Measurements from ENCODE around the gene AATK. TPM values are rescaled to one million over a fixed set of nuclear protein-coding genes. Genes with fewer than 3 reads are reported as not detected.

Gene AATK
- total and polyA plus RNA-seq, 3 experiments from 2014 or later = 0.29 to 0.55 TPM; not detected in 1

DNA sequence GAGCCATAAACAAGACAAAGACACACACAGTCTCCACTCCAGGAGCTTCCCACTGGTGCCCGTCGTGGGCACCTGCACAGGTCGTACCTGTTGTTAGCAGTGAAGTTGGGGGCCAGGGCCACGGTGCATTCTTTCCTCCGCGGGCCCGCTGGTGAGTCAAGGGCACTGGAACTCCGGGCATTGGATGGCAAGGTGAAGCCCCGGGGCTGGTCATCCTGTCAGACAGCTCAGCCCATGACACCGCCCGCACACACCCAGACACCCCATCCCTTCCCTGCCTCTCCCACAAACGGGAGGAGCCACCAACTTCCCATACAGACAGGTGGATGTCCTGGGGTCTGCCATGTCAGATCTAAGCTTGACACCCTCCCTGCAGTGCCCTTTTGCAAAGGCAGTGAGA lies 40.6 kb upstream of the AATK start:
- Mint-ChIP-seq H3K4me3 (no peak overlapping the region), H3K4me1 (no peaks in the 10 kb centered on the region), H3K27ac (peak overlapping the region in 1 of 8 donors; percentile 57), H3K36me3 (peaks cover 0 to 10% (median 0%) of the 10 kb centered on the region in 3 donors), H3K9me3 (no peaks in the 10 kb centered on the region), H3K27me3 (no peaks in the 10 kb centered on the region)
- H3K27me3 ChIP-seq (ENCODE audit: insufficient read depth, low read length, poor library complexity, severe bottlenecking) = no peaks in the 10 kb centered on the region
- no peaks in the 10 kb centered on the region for H3K4me1 ChIP-seq (ENCODE audit: insufficient read depth, low read length)
- ChIA-PET POLR2A (no interaction called here), CTCF (no interaction called here)
- no peak for DNase-seq
- H3K4me3 ChIP-seq (ENCODE audit: low read length) = no peak overlapping the region
- no peaks in the 10 kb centered on the region for H3K36me3 ChIP-seq (ENCODE audit: insufficient read depth, low read length)
- no peaks in the 10 kb centered on the region for H3K9me3 ChIP-seq (ENCODE audit: low read length)
- no peak overlapping the region for H3K27ac ChIP-seq (ENCODE audit: low read depth, low read length)

DNA sequence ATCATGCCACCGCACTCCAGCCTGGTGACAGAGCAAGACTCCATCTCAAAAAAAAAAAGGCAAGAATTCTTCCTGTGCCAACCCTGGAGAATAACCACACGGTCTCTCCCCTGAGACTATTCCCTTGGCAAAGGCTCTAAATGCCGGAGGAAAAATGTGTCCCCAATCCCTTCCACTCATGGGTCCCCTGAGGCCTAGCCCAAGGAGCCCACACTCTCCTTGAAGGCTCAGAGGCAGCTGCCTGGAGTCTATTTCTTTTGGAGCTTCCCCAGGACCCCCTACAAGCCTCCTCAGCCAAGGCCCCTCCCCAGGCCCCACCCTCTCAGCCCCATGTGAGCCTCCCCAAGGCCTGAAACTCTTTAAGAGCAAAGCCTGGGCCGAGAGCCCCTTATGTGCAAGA lies 40.1 kb upstream of the AATK start:
- ChIA-PET POLR2A (no interaction called here), CTCF (interaction anchor here (1.5 kb wide), 1 partner anchor 17 kb away, joined by 3 read pairs; no protein-coding TSS in a partner anchor)
- H3K9me3 ChIP-seq (ENCODE audit: low read length) = no peaks in the 10 kb centered on the region
- H3K4me3 Mint-ChIP-seq = no peak overlapping the region
- no peaks in the 10 kb centered on the region for H3K4me1 ChIP-seq (ENCODE audit: insufficient read depth, low read length)
- peaks cover 0 to 11% (median 0%) of the 10 kb centered on the region in 3 donors for H3K36me3 Mint-ChIP-seq
- H3K36me3 ChIP-seq (ENCODE audit: insufficient read depth, low read length) = no peaks in the 10 kb centered on the region
- H3K27me3 Mint-ChIP-seq = no peaks in the 10 kb centered on the region
- no peak overlapping the region for H3K4me3 ChIP-seq (ENCODE audit: low read length)
- DNase-seq = no peak
- H3K27ac Mint-ChIP-seq = peak overlapping the region in 1 of 8 donors; percentile 47
- no peak overlapping the region for H3K27ac ChIP-seq (ENCODE audit: low read depth, low read length)
- H3K9me3 Mint-ChIP-seq = no peaks in the 10 kb centered on the region
- H3K27me3 ChIP-seq (ENCODE audit: insufficient read depth, low read length, poor library complexity, severe bottlenecking) = no peaks in the 10 kb centered on the region
- no peaks in the 10 kb centered on the region for H3K4me1 Mint-ChIP-seq

DNA sequence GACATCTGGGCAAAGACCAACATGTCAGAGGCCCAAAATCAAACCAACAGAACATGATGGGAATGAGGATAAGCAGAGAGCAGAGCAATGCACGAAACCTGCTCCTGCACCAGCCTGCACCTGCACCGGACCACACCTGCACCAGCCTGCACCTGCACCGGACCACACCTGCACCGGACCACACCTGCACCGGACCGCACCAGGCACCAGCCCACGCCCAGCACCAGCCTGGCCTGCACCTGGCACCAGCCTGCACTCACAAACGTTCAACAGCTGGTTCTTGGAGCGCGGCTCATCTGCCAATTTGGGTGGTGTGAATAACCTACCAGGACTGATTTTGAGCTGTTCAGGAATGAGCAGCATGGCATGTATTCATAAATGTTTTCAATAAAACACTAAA lies 38.6 kb upstream of the AATK start:
- CTCF ChIA-PET = interaction anchor here (1.5 kb wide), 1 partner anchor 16 kb away, joined by 3 read pairs; no protein-coding TSS in a partner anchor
- no peak overlapping the region for H3K4me3 ChIP-seq (ENCODE audit: low read length)

DNA sequence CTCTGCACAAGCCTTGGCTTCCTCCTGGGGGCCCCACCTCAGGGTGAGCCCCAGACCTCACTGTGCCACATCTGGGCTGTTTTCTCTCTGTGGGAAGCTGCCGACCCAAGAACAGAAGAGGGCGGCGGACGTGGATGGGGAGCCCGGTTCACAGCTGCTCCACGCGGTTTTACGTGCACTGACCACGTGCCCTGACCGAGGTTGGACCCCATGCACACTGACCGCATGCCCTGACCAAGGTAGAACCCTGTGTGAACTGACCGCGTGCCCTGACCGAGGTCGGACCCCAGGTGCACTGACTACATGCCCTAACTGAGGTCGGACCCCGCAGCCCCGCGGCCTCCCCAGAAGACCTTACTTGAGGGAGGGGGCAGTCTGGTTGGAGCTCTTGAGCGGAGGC lies 37.1 kb upstream of the AATK start:
- H3K4me1 Mint-ChIP-seq = no peaks in the 10 kb centered on the region
- POLR2A ChIA-PET = no interaction called here

More for the DNA sequence above, 38.6 kb upstream of the AATK start:
- no peak overlapping the region for H3K27ac Mint-ChIP-seq
- no peak overlapping the region for H3K4me3 Mint-ChIP-seq
- POLR2A ChIA-PET = no interaction called here
- Histone ChIP-seq H3K27ac (ENCODE audit: low read depth, low read length) (no peak overlapping the region), H3K9me3 (ENCODE audit: low read length) (no peaks in the 10 kb centered on the region), H3K27me3 (ENCODE audit: insufficient read depth, low read length, poor library complexity, severe bottlenecking) (no peaks in the 10 kb centered on the region), H3K36me3 (ENCODE audit: insufficient read depth, low read length) (no peaks in the 10 kb centered on the region), H3K4me1 (ENCODE audit: insufficient read depth, low read length) (no peaks in the 10 kb centered on the region)
- H3K27me3 Mint-ChIP-seq = no peaks in the 10 kb centered on the region
- H3K4me1 Mint-ChIP-seq = no peaks in the 10 kb centered on the region
- H3K36me3 Mint-ChIP-seq = peaks cover 0 to 11% (median 4%) of the 10 kb centered on the region in 3 donors
- H3K9me3 Mint-ChIP-seq = no peaks in the 10 kb centered on the region
- DNase-seq = no peak

DNA sequence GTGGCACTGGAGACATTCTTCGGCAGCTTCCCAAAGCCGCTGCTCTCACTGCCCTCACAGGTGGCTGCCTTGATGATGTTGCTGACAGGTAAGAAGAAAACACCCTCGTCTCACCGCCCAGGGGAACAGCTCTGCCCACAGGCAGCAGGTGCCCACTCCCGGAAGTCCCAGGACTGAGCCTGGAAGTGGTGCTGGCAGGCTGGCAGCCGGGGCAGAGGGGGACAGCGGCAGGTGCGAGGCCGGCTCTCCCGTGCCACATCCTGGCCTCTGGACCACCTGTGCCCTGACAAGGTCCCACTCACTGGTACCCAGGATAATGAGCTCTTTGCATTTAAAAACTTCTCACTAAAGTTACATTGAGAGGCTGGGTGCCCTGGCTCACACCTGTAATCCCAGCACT lies 36.3 kb upstream of the AATK start:
- Histone ChIP-seq H3K36me3 (ENCODE audit: insufficient read depth, low read length) (no peaks in the 10 kb centered on the region), H3K4me1 (ENCODE audit: insufficient read depth, low read length) (no peaks in the 10 kb centered on the region), H3K9me3 (ENCODE audit: low read length) (no peaks in the 10 kb centered on the region), H3K4me3 (ENCODE audit: low read length) (no peak overlapping the region), H3K27me3 (ENCODE audit: insufficient read depth, low read length, poor library complexity, severe bottlenecking) (no peaks in the 10 kb centered on the region), H3K27ac (ENCODE audit: low read depth, low read length) (no peak overlapping the region)
- Mint-ChIP-seq H3K27ac (no peak overlapping the region), H3K4me3 (no peak overlapping the region), H3K9me3 (no peaks in the 10 kb centered on the region), H3K4me1 (no peaks in the 10 kb centered on the region), H3K27me3 (no peaks in the 10 kb centered on the region), H3K36me3 (peaks cover 0 to 14% (median 4%) of the 10 kb centered on the region in 3 donors)
- CTCF ChIA-PET = no interaction called here
- no peak for DNase-seq
- POLR2A ChIA-PET = no interaction called here

More for the DNA sequence above, 37.1 kb upstream of the AATK start:
- Mint-ChIP-seq H3K4me3 (no peak overlapping the region), H3K36me3 (peaks cover 0 to 13% (median 4%) of the 10 kb centered on the region in 3 donors), H3K27me3 (no peaks in the 10 kb centered on the region), H3K9me3 (no peaks in the 10 kb centered on the region), H3K27ac (no peak overlapping the region)
- Histone ChIP-seq H3K4me1 (ENCODE audit: insufficient read depth, low read length) (no peaks in the 10 kb centered on the region), H3K27ac (ENCODE audit: low read depth, low read length) (no peak overlapping the region), H3K27me3 (ENCODE audit: insufficient read depth, low read length, poor library complexity, severe bottlenecking) (no peaks in the 10 kb centered on the region), H3K36me3 (ENCODE audit: insufficient read depth, low read length) (no peaks in the 10 kb centered on the region), H3K9me3 (ENCODE audit: low read length) (no peaks in the 10 kb centered on the region), H3K4me3 (ENCODE audit: low read length) (no peak overlapping the region)
- CTCF ChIA-PET = interaction anchor here (1.1 kb wide), 1 partner anchor 282 kb away, joined by 3 read pairs; no protein-coding TSS in a partner anchor
- DNase-seq = no peak

DNA sequence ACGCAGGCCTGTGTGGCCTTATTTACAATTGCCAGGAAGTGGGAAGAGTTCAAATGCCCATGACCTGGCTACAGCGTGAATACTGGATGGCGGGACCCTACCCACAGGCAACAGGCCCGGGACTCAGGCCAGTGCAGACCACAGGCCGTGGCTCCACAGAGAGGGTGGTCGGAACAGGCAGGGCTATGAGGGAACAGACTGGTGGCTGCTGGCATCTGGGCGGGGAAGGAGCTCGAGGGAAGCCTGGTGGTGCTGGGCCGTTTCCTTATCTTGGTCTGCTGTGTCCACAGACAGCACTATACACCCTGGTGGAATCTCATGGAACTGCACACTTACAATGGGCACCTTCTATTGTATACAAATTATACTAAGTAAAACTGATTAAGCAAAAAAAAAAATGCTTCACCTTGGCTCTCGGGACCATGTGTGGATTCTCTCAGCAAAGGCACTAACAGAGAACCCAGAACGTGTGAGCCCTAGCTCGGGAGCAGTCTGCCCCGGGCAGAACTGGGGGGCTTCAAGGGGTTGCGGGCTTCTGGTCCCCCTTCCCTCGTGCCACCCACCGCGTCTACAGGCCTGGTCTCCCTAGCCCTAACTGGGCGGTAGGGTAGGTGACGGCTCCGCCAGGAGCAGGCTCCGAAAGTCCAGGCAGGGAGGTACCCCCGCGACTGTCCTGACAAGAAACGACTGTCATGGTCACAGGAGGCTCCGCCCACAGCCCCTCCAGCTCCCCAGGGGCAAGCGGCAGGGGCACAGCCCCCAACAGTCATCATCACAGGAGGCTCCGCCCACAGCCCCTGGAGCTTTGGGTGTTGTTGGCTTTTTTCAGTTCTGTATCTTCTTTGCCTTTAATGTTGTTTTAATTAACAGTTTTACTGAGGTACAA lies 34.9 kb upstream of the AATK start:
- Histone ChIP-seq H3K27ac (ENCODE audit: low read depth, low read length) (no peak overlapping the region), H3K36me3 (ENCODE audit: insufficient read depth, low read length) (no peaks in the 10 kb centered on the region), H3K4me3 (ENCODE audit: low read length) (no peak overlapping the region), H3K4me1 (ENCODE audit: insufficient read depth, low read length) (no peaks in the 10 kb centered on the region), H3K9me3 (ENCODE audit: low read length) (no peaks in the 10 kb centered on the region), H3K27me3 (ENCODE audit: insufficient read depth, low read length, poor library complexity, severe bottlenecking) (no peaks in the 10 kb centered on the region)
- ChIA-PET CTCF (no interaction called here), POLR2A (no interaction called here)
- H3K27ac Mint-ChIP-seq = no peak overlapping the region
- H3K4me1 Mint-ChIP-seq = no peaks in the 10 kb centered on the region
- no peak overlapping the region for H3K4me3 Mint-ChIP-seq
- H3K36me3 Mint-ChIP-seq = peaks cover 0 to 12% (median 4%) of the 10 kb centered on the region in 3 donors
- no peaks in the 10 kb centered on the region for H3K9me3 Mint-ChIP-seq
- H3K27me3 Mint-ChIP-seq = no peaks in the 10 kb centered on the region
- DNase-seq = no peak

DNA sequence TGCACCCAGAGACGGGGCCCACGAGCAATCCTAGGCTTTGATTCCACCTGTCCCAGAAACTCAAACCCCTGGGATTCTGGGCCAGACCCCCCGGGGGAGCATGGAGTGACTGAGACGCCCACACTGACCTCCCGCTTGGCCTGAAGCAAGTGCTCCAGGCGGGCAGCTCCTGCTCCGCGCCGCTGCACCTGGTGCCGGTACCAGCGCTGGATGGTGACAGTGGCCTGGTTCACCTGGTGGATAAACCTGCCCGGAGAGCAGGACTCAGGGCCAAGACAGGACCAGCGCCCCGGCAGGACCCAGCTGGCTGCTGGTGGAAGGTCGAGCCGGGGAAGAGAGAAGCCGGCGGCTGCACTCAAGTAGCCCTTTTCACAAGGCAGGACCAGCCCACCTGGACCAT lies 34.2 kb upstream of the AATK start:
- Histone ChIP-seq H3K4me3 (ENCODE audit: low read length) (no peak overlapping the region), H3K4me1 (ENCODE audit: insufficient read depth, low read length) (no peaks in the 10 kb centered on the region), H3K27ac (ENCODE audit: low read depth, low read length) (no peak overlapping the region), H3K9me3 (ENCODE audit: low read length) (no peaks in the 10 kb centered on the region), H3K27me3 (ENCODE audit: insufficient read depth, low read length, poor library complexity, severe bottlenecking) (no peaks in the 10 kb centered on the region), H3K36me3 (ENCODE audit: insufficient read depth, low read length) (no peaks in the 10 kb centered on the region)
- no peak for DNase-seq
- Mint-ChIP-seq H3K4me3 (no peak overlapping the region), H3K27me3 (no peaks in the 10 kb centered on the region), H3K9me3 (no peaks in the 10 kb centered on the region), H3K27ac (no peak overlapping the region), H3K4me1 (no peaks in the 10 kb centered on the region), H3K36me3 (peaks cover 0 to 12% (median 4%) of the 10 kb centered on the region in 3 donors)
- ChIA-PET POLR2A (no interaction called here), CTCF (no interaction called here)

DNA sequence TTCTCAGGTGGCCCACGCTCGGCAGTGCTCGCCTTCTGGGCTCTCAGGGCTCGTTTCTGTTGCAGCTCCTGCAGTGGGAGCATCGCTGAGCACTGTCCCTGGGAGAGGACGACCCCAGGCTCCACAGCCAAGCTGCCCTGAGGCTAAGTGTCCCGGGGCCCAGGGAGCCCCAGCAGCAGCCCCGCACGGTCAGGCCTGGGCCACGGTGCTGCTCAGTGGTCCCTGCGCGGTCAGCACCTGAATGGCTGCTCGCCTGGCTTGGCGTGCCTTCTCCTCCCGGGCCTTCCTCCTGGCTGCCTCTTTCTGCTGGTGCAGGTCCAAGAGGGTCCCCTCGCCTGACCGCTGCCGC lies 33.4 kb upstream of the AATK start:
- ChIA-PET POLR2A (no interaction called here), CTCF (no interaction called here)
- Histone ChIP-seq H3K36me3 (ENCODE audit: insufficient read depth, low read length) (no peaks in the 10 kb centered on the region), H3K9me3 (ENCODE audit: low read length) (no peaks in the 10 kb centered on the region), H3K4me3 (ENCODE audit: low read length) (no peak overlapping the region), H3K27ac (ENCODE audit: low read depth, low read length) (no peak overlapping the region), H3K27me3 (ENCODE audit: insufficient read depth, low read length, poor library complexity, severe bottlenecking) (no peaks in the 10 kb centered on the region), H3K4me1 (ENCODE audit: insufficient read depth, low read length) (no peaks in the 10 kb centered on the region)
- Mint-ChIP-seq H3K4me3 (no peak overlapping the region), H3K4me1 (no peaks in the 10 kb centered on the region), H3K27me3 (no peaks in the 10 kb centered on the region), H3K27ac (no peak overlapping the region), H3K9me3 (no peaks in the 10 kb centered on the region), H3K36me3 (peaks cover 0 to 11% (median 4%) of the 10 kb centered on the region in 3 donors)
- DNase-seq = no peak

All from CD8-positive, alpha-beta memory T cell (primary cell).